NCI-H146 treated with DMSO at 0.1 percent for 48 hours (cell line): ENCODE data around the gene AQP4.
A peak's percentile ranks its signal among the peaks of the same experiment; 100 is the strongest.

Experiments used
- DNase-seq: peaks from one replicate; lab custom pipeline; 2025; ENCODE audit not compliant: unreplicated experiment; lab: John Stamatoyannopoulos, UW

AQP4 gene

GRCh38 chr18:26840965-26841364 lies 24.5 kb downstream of the AQP4 start:
- DNase-seq = peak; percentile 26

- no peak for DNase-seq
Measured at GRCh38 chr18:26839609-26840008, 25.9 kb downstream of the AQP4 start.

GRCh38 chr18:26832302-26832701 lies 33.2 kb downstream of the AQP4 start:
- DNase-seq = no peak

- DNase-seq = no peak
Measured at GRCh38 chr18:26827581-26827980, 37.9 kb downstream of the AQP4 start.

- no peak for DNase-seq
Measured at GRCh38 chr18:26826656-26827235, 38.8 kb downstream of the AQP4 start.

- no peak for DNase-seq
Measured at GRCh38 chr18:26821181-26821580, 44.3 kb downstream of the AQP4 start.

GRCh38 chr18:26819046-26819445 lies 46.5 kb downstream of the AQP4 start:
- DNase-seq = no peak

- no peak for DNase-seq
Measured at GRCh38 chr18:26818461-26818860, 47.0 kb downstream of the AQP4 start.

GRCh38 chr18:26813043-26813442 lies 52.5 kb downstream of the AQP4 start:
- peak; percentile 91 for DNase-seq

GRCh38 chr18:26812462-26812861 lies 53.0 kb downstream of the AQP4 start:
- no peak for DNase-seq

GRCh38 chr18:26809346-26809745 lies 56.2 kb downstream of the AQP4 start:
- DNase-seq = no peak

- DNase-seq = no peak
Measured at GRCh38 chr18:26806224-26806623, 59.3 kb downstream of the AQP4 start.

GRCh38 chr18:26804519-26804918 lies 61.0 kb downstream of the AQP4 start:
- DNase-seq = peak; percentile 88

GRCh38 chr18:26803643-26804042 lies 61.9 kb downstream of the AQP4 start:
- peak; percentile 43 for DNase-seq

GRCh38 chr18:26802330-26803200 lies 62.9 kb downstream of the AQP4 start:
- DNase-seq = no peak
